GM21360 (cell line): ENCODE data around the gene RBMS3.

Experiments used
- ATAC-seq: cut with Tn5 transposase; IDR thresholded peaks from one replicate; pipeline ENCODE4 v1.9.1; 2021; ENCODE audit warnings: mild to moderate bottlenecking, moderate library complexity; ENCODE audit not compliant: unreplicated experiment

RBMS3 gene

DNA sequence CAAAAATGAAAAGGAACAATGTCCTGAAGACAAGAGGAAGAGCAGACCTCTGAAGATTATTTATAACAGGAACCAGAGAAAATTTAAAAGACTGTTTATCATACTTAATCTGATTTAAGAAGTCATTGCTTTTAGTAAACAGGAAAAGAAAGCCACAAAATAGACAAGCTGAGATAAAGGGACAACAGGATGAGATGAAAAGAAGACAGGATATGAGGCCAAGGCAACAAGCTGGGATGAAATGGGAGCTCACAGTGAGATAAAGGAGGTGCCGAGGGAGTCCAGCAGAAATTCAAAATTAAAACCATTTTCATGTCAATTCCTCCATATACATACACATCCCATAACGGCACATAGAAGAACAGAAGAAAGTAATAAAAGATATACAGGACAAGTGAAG lies 277.0 kb downstream of the RBMS3 start:
- ATAC-seq = no peak

DNA sequence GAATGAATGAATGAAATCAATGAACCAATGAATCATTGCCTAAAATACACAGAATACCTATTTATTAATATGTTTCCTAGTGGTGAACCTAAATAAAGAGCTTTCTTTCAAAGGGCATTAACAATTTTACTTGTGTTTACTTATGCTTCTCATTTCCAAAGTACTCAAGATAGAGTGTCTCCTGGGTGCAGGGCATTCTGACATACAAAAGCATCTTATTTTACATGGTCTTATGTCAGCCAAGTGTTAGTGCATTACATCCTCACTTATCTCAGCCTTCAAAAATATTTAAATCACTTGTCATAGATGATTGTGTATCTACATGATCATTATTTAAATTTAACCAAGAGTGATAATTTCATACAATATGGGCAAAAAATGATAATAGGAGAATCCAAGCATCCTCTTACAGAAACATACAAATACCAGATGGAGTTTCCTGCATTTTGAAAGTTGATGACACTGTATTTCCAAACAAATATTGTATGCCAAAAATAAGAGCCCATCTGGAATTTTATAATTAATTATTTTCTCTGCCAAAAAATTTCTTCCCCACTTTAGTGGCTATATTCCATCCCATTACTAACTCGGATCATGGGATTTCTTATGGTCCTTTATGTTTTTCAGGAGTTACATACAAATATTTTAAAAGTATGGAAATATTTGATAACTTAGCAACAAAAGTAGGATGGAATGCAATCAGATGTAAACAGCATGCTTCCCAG lies 279.0 kb downstream of the RBMS3 start:
- ATAC-seq = no peak

DNA sequence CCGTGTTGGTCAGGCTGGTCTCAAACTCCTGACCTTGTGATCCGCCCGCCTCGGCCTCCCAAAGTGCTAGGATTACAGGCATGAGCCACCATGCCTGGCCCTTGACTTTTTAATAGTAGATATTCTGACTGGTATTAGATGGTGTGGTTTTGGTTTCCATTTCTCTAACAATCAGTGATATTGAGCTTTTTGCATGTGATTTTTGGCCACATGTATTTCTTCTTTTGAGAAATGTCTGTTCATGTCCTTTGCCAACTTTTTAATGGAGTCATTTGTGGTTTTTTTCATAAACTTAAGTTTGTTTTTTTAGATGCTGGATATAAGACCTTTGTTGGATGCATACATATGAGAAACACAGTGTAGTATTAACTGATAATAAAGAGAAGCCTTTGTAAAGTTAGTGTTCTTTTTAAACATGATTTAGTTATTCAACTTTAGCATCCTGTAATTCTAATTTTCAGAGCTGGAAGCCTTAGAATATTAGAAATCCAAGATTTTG lies 280.8 kb downstream of the RBMS3 start:
- no peak for ATAC-seq

DNA sequence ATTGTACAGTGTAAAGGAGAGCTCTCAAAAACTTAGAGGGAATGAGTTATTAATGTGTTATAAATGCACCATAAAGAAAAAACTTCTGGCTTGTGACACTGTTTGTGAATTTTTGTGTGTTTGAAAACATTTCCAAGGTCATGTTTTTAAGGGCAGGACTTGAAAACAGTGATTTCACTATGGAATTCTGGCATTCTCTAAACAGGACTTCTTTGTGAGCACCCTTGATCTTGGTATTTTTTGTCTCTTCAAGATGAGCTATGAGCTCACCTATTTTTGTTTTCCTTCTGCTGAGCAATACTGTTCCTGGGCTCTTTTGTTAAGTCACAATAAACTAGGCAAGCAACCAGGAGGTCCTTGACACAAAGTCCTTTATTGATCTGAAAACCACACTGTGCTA lies 284.4 kb downstream of the RBMS3 start:
- ATAC-seq = no peak

DNA sequence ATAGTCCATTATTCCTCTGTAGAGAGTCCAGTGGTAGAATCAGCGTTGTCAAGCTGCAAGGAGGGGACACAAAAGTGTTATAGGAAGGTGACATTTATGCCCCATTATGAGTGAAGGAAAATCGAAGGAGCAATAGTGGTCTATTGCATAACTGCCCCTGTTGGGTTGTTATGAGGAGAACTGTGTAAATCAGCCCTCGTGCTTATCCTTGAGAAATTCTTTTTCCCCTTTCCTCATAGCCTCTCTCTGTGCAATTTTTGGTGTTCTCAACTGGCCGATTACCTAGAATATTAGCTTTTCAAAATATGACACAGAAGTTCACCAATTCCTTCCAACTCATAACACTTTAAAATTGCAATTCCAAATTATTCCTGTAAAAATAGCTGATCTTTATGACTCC lies 286.6 kb downstream of the RBMS3 start:
- ATAC-seq = no peak

DNA sequence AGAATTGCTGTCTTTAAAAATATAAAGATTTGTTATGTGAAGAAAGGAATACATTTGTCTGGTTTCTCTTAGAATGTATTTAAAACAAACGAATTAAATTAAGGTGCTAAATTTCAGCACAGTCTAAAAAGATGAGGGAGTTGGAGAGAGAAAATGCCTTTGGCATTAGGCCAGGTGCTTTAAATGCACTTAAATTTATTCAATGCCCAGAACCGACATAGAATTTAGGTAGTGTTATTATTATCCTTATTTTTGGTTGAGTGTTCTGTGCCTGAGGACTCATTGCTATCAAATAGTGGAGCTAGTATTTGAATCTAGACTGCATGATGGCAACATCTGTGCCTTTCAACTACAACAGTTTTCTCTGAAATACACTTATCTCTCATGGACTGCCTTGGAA lies 287.5 kb downstream of the RBMS3 start:
- no peak for ATAC-seq

DNA sequence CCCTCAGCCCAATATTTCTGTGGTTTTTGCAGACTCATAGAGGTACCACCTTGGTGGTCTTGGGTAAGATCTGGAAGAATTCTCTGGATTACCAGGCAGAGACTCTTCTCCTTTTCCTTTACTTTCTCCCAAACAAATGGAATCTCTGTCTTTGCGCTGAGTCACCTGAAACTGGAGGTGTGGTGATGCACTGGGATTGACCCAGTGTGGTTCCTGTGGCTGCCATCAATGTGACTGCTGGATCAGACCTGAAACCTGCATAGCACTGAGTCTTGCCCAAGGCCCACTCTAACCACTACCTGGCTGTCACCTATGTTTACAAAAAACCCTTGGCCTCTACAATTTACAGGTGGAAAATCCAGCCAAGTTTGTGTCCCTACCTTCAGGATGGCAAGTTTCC lies 295.3 kb downstream of the RBMS3 start:
- no peak for ATAC-seq

DNA sequence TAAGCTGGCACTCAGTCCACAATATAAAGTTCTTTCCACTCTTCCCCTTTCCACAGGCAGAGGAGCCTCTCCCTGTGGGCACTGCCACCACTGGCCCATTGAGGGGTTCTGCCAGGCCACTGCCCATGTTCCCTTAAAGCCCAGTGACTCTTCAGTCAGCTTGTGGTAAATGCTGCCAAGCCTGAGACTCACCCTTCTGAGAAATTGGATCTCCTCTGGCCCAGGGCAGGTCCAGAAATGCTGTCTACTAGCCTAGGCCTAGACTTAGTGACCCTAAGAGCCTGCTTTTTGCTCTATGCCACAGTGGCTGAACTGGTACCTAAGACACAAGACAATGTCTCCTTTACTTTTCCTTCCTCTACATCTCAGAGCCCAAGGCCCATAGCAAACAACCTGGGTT lies 295.8 kb downstream of the RBMS3 start:
- no peak for ATAC-seq

DNA sequence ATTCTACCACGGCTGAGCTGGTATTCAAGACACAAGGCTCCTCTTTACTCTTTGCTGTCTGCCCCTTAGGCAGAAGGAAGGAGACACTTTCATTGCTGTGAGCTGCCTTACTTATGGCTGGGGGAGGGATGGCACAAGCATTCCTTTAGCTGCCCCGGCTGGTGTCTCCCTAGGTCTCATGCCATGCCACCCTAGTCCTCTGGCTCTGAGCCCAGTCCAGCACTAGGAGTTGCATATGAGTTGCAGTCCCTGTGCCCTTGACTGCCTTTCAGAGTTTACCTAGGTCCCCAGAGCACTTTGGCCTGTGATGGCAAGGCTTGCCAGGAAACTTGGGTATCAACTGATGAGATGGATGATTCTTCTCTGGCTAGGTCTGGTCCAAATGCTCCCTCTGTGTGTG lies 296.4 kb downstream of the RBMS3 start:
- ATAC-seq = no peak

DNA sequence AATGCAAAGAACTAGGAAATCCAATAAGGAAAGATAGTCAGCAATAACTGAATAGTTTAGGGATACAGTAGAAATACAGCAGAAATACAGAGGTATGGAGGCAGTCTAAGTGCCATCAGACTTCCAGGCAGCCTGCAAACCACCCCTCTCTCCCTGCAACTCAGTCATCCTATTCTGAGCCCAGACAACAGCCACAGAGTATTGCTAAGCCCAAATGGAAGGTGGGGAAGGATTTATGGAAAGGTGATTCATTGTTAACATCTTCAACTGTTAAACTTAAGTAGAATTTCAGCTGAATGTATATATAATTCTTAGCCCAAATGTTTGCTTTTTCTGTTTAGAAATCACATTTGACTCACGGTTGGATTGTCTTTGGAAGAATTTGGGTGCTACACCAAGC lies 300.4 kb downstream of the RBMS3 start:
- no peak for ATAC-seq

DNA sequence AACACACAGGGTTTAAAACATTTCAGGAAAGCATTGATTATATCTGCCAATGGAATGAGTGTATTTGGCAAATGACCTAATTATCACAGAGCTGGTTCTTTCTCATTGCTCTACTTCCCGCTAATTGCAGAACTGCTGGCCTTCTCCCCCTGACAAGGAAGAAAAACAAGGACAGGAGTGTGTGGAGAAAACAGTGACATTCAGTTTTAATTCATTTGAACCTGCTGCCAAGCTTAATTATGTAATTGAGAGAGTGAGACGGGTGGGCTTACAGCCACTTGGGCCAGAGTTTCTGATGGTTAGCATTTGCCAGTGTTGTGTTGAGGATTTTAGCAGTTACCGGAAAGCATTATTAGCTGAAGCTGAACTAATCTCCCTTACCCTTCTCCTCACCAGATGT lies 301.4 kb downstream of the RBMS3 start:
- no peak for ATAC-seq

DNA sequence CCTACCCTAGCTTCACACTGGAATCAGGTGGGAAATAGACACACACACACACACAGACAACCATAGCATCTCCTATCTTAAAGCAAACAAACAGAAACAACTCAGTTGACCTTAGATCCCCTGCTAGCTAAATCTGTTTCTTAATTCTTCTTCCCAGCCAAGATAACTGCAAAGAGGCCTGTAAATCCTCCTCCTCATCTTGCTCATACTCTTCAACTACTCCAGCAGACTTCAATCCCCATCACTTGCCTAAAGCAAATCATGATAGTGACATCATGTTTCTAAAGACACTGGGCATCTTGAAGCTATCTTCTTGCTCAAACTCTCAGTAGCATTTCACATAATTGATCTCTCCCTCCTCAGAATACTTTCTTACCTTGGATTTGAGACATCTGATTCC lies 303.0 kb downstream of the RBMS3 start:
- ATAC-seq = no peak

DNA sequence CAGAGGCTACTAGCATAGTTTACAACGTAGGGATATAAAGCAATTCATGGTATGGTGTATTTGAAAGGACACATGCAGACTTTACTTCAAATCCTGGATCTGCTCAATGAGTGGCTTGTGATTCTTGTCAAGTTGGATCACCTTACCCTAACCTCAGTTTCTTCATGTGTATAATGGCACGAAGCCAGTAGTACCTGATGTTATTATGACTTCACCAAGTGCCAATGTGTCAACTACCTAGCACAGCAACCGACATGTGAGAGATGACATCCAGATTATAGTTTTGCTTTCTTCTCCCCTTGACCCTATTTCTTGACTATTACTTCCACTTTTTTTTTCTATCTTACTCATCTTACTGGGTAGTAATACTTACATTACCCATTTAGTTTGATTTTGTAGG lies 304.5 kb downstream of the RBMS3 start:
- no peak for ATAC-seq

DNA sequence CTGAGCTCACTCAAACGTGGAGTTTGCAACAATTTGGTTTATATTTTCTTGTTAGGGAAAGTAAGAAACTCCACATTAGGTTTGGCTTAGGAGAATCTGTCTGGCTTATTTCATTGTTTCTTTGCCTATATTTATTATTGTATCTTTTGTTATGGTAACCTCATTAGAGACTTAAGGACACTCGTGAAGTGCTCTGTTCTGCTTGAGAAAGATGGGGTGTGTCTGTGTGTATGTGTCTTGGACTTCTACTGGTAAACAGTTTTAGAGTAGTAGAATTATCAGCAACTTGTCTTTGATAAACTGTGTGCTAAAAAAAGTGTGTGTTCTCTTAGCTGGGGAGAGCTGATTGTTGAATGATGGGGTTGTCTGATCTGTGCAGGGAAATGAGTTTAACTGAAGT lies 306.5 kb downstream of the RBMS3 start:
- no peak for ATAC-seq

DNA sequence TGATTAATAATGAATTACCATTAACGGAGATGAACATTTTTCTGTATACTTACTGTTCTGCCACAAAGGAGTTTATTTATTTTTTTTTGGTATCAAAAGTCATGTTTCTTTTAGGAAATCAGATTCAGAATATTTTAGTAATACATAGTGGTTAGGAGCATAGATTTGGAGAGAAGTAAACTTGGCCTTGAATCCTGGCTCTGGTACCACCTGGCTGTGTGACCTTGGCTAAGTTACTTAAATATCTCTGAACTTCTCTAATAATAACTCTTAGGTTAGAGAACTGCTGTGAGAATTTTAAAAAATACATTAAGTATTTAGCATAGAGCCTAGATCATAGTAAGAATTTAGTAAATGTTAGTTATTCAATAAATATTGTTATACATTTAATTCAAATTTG lies 309.1 kb downstream of the RBMS3 start:
- no peak for ATAC-seq

DNA sequence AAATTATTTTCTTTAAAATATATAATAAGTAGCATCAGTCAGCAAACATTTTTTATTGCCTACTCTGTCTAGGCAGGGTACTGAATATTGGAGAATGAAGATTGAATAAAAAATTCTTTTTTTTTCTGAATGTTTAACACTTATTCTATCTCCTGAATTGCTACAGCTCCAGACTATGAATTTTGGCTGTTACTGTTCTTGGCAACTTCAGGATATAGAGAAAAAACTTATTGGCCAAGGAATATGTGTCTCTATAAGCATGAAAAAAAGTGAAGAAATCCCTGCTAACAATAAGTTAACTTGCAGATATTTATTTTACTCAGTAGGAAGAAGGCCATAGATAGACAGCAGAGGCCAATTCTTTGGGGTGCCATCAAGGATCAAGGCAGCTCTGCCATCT lies 309.6 kb downstream of the RBMS3 start:
- ATAC-seq = no peak

DNA sequence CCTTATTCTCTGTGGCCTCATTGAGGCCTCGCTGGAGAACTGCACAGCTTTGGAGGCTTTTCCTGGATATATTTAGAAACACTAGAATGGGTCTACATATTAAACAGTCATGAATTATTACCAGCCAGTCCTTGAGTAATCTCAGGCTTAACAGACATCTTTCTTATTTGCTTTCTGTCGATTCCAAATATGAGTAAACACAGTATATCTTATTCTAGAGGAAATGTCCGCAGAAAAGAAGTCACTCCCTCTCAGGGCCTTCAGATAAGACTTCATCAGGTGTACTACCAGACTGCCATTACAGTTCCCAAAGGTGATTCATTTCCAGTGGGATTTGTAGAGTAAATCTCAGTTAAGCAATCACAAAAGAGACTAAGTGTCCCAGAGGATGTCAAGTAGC lies 310.7 kb downstream of the RBMS3 start:
- no peak for ATAC-seq

DNA sequence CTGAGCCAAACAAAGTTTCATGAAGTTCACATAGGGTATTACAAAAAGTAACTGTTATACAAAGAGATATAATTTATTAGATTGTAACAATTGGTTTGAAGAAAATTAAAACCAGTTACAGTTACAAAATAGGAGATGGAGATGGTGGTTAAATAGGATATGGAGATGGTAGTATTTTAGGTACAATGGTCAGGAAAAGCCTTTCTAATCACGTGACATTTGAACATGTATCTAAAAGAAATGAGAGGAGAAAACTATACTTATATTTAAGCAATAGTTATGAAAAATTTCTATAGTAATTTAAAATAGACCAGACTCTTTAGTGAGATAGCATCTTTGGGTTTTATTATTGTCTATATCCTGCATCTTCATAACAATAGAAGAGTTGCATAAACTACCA lies 312.9 kb downstream of the RBMS3 start:
- no peak for ATAC-seq

DNA sequence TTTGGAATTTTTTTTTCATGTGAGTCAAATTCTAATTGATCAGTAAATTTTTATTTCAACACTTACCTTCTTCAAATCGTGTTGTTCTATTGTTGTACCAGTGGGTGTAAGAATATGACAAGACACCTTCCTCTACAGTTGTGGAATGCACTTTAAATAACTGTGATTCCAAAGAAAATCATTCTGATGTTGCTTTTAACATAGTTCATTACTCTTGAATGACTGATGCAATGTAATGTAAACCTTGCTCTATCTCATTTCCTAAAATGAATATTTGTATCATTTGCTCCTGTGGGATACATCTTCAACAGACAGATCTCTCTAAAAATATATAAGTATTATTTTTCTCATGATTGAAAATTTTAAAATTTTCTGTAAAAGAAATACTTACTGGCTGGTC lies 313.4 kb downstream of the RBMS3 start:
- ATAC-seq = no peak

DNA sequence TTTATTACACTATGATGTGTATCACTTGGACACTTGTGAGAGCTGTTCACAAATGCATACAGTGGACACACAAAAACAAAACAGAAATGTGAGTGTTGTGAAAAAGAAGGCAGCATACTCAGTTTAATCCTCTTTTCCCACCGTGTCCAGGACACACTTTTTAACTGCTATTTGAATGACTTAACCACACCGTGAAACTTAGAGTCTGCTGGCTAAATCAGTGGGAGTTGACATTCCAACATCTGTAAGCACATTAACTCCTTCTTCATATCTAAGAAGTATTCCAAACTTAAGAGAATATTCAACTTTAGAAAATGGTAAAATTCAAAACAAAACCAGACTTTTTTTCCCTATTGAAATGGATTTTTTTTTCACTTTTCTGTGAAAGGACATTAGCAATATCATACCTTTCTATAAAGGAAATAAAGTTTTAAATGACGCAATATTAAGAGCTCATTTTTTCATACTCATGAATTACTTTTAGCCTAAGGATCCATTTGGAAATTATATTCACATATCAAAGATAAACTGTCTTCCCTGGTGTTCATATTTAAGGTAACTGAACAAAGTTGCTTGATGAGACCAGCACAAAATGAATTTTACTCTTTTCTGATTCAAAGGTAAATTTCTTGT lies 316.6 kb downstream of the RBMS3 start:
- no peak for ATAC-seq

DNA sequence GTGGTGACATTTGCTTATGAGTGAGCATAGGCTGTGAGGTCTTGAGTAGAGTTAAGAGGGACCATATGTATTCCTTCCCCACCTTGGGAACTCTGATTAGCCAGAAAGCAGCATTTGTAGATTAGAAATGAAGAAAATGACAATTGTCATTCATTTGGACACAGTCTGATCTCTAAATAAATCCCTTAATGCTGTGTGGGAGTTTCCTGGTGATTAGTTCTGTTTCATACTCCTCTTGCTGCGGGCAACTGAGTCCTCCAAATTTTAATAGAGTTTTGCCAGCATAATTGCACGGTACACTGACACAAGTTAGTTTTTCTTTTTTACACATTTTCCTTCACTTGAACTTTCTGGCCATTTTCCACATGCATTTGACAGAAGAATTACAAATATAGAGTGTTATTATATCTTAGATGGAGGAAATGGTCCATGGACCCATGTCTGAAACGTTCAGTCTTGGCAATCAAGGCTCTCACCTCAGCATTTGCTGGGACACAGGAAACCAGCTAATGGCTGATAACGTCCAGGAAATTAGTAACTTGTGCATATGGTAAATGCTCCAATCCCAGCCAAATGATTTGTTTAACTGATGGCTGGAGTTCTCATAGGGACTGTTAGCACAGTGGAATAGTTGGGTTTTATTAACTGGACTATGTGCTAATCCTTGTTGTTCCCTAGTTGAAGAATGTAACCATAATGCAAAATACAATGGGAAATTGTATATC lies 321.2 kb downstream of the RBMS3 start:
- ATAC-seq = no peak

DNA sequence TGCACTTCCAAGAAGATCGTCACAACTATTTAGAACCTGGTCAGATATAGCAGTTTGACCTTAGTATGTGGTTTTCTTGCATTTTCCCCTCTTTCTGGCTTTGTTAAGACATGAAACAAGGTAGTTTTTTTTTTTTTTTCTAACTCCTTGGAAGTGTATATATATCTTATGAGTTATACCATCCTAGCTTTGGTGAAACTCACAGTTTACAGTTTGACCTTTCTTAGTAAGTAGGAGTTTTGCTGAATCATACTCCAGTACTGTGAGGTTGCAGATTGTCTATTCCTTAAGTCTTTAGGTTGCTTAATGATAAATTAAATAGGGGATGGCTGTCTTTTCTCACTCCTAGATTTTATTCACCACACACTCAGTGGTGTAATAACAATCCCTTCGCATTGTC lies 325.0 kb downstream of the RBMS3 start:
- no peak for ATAC-seq
